Astrocyte of the hippocampus (primary cell): ENCODE data around the gene DNAJB8.

Source experiments
- DNase-seq: peaks from one replicate; pipeline ENCODE4 v3.0.0; 2011; ENCODE audit warnings: low read depth, low spot score

Gene DNAJB8

DNA sequence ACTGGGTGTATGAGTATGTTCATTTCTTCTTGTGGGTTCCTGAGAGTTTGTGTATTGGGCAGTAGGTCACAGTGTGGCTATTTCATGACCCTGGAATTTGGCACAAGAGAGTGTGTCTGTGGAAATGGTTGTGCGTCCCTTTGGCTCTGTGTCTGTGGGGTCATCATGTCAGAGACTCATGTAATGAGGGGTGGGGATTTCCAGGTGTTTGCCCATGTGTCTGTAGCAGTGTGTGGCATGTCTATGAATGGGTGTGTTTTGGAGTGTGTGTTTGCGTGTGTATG is 27.6 kb upstream of the DNAJB8 start:
- no peak for DNase-seq

DNA sequence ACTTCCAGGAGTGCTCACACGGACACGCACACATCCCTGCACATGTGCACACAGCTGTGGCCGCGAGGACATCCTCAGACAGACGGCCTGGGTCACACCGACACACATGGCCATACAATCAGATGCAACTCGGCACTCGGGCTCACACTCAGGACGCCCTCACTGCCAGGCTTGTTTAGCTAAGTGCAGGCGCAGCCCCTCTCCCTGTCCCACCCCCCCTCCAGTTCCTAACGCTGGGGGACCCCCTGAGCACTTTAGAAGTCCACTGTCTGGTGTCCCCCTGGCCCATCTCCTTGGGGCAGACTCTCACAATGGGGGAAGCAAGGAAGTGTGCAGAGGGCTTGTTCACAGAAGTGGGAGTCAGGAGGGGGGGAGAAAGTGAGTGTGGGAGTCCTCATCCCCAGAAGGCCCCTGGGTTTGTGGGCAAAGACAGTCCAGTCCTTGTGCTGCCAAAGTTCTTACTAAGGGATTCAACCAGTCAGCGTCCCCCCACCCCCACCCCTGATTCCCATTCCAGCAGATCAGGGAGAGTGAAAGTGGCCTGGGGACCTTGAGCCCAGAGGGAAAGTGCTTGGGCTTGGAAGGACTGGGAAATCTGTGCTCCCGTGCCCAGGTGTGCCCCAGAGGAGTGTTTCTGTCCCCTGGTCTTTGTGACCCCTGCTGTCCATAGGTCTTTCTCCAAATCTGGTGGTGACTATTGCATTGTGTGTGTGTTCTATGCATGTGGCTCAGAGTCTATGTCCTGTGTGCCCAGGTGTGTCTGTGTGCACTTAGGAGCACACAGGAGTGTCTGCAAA is 27.1 kb upstream of the DNAJB8 start:
- DNase-seq = no peak

DNA sequence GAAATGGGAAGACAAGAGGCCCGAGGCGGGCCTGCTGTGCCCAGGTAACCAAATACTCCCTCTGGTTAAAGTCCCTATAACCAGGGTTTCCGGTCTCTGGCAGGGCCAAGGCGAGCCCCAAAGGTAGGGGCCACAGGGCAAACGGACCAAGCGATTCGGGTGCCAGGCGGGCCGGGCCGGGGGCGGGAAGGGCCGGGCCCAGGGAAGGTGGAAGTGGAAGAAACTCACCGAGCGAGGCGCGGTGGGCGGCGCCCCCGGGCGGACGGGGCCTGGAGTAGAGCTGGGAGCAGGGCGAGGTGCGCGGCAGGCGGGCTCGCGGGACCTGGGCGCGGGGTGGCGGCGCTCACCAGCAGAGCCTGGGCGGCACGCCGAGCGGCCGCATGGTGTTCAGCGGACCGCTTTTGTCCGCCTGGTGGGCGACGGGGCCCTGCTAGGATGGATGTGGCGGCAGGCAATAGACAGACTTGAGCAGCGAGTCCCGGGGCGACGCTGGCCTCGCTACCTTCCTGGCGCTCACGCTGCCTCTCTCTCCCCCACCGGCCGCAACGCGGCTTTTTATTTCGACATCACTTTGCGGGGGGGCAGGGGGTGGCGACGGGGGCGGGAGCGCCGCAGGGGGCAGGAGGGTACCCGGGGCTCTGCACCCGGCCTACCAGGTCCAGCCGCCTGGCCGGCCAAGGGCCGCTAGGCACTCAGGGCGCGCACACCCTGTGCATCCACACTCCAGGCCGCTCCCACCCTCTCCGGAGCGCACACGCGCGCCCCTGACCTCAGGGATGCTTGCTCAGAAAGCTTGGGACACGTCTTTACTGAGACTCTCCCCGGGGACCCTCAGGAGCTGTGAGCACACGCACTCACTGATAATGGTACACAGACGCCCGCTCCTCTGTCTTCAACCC is 26.2 kb upstream of the DNAJB8 start, which contains the start of gene GATA2:
GATA2 (minus strand) TSS at position 531 of the 899 bp plus-strand sequence. CDS start 6,170 bp downstream, outside the sequence.
- peak; percentile 48 for DNase-seq

DNA sequence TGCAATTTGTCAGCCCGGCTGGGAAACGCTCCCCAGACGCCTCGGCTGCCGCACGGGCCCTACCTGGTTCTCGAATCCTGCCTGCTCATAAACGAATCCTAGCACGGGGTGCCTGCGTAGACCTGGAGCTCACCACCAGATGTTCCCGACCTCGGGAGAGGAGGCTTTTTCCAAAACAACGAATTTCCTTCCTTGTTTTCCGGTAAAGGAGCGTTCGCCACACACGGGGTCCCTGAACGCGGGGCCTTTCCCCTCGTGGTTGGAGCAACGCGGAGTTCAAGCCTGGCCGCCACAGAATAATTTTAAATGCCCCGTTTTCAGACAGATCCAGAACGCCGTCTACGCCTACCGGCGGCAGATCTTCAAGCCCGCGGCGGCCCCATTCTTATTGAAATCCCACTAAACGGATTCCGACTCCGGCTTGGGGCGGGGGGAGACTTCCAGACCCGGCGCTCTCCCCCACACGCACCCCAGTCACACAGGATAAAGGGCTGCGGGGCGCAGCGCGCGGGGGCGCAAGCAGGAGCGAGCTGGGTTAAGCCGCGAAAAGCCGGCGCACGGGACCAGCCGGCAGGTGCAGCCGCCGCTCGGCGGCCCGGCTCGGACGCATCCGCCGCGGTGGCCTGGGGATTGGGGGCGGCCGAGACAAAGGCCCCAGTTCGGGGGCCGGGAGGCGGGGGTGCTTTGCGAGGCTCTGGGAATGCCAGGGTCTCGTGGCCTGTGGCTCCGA is 25.4 kb upstream of the DNAJB8 start:
- peak; percentile 56 for DNase-seq

DNA sequence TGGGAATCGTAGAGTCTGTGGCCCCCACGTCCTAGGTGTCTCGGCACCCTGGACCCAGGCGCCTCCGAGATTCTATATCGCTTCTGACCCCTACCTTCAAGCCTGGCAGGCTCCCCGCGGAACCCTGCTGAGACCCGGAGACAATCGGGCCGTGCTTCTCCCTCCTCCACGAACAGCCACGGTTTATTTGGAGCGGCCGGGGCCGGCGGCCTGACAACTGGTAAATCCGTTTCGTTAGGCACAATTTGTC is 24.9 kb upstream of the DNAJB8 start:
- no peak for DNase-seq

DNA sequence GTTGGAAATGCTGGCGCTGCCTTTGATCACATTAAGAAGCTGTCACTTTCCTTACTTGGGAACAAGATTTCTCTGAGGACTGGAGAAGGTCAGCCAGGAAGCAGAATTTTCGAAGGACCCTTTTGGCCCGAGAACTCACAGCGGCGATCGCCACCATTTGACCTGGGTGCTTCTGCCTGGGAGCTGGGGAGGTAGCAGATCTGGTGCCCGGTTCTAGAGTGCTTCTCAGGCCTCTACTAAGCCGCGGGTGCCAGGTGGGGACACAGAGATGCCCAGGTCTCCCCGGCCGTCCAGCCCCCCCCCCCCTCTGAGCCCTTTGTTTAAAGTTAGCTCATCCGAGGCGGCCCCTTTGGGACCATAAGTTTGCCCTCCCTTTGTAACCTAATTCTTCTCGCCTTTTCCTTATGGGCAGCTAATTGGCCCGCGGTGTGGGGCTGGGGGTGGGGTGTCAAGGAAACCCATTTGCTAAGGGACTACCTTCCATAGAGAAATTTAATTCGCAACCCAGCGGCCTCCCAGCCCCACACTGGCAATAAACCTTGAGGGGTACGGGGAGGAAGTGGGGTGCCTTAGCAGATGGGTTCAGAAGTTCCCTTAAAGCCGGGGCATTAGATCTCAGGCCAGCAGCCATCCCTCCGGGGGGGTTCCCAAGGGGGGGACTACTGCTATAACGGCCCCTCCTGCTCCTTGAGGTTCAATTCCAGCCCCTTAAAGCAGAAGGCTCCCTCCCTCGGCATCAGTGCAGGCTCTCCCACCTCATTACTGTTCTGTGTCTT is 24.4 kb upstream of the DNAJB8 start:
- no peak for DNase-seq

DNA sequence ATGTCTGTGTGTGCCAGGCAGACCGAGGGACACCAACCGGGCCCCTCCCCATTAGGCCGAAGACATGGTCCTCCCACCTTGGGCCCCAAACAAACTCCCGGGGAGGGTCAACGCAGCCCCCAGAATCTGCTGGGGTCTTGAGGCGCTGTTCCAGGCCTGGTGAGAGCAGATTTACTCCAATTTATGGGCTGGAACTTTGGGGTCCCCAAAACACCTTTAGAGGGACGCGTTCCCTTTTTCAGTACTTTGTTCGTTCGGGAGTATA is 23.9 kb upstream of the DNAJB8 start:
- DNase-seq = no peak

DNA sequence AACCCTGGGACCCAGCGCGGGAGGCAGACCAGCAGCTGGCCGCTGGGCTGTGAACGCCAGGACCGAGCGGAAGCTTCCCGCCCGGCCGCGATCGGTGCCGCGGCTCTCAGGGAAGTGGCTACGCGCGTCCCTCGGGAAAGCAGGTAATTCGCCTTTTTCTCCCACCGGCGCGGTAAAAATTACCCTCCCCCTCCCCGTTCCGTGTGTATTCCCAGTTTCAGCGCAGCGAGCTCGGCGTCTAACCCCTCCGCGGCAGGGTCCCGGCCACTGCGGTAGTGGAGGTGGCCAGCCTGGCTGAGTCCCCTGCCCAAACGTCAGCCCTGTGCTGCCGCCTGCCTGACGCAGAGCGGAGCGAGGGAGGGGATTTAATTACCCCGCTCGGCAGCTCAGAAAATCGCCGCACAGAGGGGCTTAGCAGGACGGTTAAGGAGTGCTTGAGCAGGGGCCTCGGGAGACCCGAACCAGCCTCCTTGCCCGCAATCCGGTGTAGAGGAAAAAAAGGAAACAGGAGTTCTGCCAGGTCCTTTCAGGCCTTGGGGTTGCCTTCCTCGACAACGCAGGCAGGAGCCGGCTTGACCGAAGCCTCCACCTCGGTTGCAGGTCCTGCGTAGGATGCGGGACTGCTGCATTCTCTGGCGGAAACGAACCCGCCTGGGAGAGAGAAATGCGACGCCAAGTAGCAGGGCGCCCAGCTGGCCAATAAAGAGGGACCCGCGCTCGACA is 23.4 kb upstream of the DNAJB8 start:
- DNase-seq = peak; percentile 51

DNA sequence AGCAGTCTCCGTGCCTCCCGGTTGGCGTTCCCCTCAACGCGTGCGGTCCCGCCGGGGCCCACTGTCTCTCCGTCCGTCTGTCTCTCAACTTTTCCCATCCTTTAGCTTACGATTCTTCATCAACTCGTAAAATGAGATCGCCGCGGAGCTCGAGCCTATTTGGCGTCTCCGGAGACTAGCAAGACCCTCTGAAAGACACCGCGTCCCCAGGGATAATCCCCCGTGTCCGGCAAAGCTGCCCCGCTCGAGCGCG is 22.9 kb upstream of the DNAJB8 start:
- DNase-seq = no peak

DNA sequence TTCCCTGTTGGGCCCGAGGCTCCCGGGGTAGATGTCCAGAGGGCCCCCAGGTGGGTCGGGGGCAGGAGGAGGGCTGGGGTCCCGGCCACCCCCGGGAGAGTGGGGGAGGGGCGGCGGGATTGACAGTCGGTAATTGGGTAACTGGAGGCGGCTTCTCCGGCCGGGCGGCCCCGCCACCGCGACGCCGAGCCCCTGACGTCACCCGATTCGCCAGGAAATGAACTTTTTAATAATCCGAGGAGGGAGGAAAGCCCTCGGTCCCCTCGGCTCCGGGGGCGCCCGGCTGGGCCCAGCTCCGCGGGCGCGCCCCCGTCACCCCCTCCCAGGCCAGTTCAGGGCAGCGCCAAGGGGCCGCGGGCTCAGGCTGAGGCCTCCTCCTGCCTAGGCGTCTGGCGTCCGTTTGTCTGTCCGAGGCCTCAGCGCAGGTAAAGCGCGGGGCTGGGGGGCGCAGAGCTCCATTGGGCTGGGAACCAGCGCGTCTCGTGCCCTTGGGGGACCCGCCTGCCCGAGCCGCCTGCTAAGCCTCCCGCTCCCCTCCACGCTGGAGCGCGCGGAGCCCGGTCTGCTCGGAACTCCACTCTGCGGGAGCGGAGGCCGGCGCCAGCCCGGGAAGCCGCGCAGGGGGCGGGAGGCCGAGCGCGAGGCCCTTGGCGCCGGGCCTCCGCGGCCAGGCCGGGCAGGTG is 22.4 kb upstream of the DNAJB8 start:
- peak; percentile 57 for DNase-seq

DNA sequence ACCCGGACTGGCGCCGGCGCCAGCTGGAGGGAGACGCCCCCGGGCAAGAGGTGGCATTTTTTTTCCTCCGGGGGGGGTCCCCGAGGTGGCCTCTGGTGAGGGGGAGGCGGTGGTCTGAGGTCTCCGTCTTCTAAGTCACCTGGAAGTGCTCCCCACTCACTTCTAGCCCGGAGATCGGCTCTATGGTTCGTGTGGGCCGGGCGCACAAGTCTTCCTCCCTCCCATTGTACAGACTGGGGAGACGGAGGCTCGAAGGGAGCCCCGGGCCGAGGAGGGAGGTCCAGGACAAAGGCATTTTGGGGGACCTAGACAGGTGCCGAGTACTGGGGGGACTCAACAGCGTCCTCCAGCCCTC is 21.9 kb upstream of the DNAJB8 start:
- no peak for DNase-seq

DNA sequence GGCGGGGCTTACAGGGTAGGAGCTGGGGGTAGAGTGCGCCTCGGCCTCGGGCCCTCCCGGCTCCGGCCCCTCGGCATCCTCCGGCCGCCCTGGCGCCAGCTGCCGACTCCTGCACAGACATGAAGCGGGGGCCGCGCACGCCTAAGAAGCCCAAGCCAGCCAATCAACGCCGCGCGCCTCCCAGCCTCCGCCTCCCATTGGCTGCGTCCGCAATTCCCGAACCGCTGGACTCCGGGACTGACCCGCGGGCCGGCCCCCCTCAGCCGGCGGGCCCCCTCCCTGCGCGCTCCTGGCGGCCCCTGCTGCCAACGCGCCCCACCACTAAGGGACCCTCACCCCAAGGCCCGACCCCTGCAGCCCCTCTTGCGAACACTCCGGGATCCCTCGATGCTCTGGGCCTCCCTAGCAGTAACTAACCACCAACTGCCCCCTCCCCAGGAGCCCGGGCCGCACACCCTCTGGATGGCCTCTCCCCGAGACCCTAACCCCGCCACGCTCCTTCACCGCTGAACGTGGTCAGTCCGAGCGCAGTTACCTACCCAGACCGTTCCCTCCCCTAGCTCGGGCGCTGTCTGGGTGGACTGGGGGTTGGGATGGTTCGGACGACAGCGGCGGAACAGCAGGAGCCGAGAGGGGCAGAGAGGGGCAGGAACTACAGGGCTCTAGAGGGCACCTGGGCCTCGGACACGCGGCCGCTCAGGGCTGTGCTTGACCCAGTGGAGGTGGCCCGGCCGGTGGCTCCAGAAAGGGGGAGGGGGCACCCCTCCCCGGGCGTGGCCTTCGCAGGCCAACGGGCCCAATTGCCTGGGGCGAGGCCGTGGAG is 21.3 kb upstream of the DNAJB8 start:
- peak; percentile 82 for DNase-seq

DNA sequence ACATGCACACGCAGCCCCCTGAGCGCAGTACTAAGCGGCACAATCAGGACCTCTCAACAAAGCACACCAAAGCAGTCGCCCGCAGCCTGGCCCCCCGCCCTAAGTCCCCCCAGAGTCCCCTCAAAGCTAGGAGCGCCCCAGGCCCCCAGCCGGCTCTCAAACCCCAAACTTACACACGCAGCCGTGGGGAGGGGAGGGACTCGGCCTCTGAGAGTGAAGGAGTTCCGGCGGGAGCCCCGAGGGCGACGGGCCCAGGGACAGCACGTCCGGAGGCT is 20.8 kb upstream of the DNAJB8 start:
- no peak for DNase-seq

DNA sequence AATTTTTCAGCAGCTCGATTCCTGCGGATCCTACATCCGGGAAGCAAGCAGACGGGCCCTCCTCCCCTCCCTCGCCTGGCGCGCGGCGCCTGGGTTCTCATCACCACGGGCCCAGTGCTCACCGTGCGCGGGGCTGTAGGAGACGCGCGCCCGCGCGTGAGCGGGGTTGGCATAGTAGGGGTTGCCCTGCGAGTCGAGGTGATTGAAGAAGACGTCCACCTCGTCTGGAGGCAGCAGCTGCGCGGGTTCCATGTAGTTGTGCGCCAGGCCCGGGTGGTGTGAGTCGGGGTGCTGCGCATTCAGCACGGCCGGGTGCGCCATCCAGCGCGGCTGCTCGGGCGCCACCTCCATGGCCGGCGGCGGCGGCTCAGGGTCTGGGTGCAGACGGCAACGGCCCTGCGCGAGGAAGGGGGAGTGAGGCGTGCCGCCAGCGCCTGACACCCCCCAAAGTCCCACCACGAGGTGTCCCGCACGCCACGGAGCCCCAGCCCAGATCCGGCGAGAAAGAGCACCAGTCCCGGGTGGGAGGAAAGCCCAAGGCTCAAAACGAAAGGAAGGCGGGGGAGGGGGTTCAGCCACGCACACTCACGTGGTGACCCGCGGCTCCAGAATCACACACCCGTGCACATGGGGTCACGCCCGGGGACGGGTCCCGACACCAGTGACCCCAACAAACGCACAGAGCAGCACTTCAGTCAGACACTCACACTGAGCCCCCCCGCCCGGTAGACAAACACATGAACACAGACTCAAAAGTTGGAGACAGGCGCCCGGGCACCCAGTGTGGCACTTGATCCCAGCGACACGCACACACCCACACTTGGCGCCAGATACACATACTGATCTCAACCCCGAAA is 20.2 kb upstream of the DNAJB8 start:
- DNase-seq = peak; percentile 48

DNA sequence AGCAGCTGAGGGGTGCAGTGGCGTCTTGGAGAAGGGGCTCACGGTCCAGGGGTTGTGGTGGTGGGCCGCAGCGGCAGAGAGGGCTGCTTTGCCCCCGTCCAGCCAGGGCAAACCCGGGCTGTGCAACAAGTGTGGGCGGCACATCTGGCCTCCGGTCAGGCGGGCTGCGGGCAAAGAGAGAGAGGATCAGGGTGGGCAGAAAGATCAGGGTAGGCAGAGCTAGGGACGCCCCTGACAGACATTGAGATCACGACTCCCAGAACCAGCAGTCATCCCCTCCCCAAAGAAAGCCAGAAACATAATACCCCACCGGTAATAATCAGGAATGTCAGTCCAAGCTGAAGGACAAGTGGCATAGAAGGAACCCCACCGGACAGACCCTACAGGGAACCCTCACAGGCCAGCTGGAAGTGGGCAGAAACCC is 19.5 kb upstream of the DNAJB8 start:
- no peak for DNase-seq

DNA sequence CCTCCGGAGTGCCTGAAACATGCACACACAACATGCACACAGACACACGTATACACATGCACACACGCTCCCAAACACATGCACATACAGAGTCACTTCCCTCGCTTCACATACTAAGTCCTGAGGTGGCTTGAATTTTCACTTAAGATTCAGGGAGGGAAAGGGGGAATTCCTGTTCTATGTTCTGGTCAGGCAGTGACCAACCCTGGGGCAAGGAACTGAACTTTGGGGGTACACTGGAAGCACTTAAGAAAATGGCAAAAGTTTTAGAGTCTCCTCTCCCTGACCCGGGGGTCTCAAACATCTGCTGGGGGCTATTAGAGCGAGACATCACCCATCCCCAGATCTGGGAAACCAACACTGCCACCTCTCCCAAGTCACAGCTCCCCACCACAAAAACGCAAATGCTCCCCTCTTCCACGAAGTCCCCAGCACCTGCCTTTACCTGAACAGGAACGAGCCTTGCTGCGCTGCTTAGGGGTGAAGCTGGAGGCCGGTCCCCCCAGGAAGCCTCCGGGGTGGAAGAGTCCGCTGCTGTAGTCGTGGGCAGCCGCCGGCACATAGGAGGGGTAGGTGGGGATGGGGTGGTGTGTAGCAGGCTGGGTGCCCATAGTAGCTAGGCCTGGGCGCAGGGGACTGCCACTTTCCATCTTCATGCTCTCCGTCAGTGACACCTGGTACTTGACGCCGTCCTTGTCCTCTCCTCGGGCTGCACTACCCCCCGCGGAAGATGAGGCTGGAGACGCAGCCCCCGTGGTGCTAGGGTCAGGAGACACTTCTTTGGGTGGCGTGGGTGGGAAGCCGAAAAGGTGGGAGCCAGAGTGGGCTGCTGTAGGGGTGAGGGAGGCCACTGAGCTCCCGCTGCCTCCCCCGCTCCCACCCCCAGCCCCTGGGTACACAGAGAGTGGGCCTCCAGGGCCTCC is 18.9 kb upstream of the DNAJB8 start:
- peak; percentile 10 for DNase-seq

DNA sequence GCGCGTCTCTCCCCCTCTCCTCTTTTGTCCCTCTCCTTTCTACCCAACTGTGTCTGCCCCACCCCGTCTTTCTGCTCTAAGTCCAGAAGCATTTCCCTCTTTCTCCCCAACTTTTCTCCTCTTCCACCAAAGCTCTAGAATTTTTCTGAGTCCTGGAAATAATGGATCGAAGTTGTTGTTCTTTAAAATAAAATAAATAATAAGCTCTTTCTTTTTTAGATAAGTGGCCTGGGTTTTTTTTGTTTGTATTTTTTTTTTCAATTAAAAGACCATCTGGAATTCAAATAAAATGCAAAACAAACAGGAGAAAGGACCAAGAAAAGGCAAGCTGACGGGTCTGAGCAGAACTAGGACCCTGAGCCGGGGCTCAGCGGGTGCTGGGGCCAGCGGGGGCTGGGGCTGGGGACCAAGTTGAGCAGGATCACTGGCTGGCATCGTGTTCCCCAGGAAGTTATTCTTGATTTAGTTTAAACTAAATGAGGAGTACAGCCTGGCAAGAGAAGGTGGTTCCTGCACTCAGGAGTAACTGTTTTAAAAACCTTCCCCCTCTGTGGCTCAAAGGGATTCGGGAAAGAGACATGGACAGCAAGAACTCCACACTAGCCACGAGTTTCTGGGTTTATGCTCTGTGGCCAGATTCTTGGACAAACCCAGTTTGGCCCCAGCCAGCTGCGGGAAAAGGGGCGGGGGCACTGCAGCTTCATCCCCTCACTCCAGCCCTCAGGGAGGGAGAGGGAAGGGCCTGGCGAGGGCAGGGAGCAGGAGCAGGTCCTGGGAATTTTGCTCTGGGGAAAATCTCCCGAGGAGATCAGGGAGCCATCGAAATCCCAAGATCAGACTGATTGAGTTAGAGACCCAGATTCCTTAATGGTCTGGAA is 18.0 kb upstream of the DNAJB8 start:
- DNase-seq = no peak
